ENCODE measurements around the gene ACSL1.

GRCh38 chr4:184785813-184786212 is 40.0 kb downstream of the ACSL1 start:
- no peak for TF ChIP-seq CTCF (conservative IDR thresholded peaks at IDR 0.05 in 1 of 2, IDR thresholded peaks at IDR 0.05 in 1 of 2; ENCODE audit: low read depth in 1 of 2, low read length in 2 of 2)
- TF ChIP-seq EZH2 (IDR thresholded peaks at IDR 0.05; ENCODE audit: low read length, missing control alignments), result no peak
